KMS-11 (cell line): Measurements from ENCODE around the gene MDN1.
A peak's percentile ranks its signal among the peaks of the same experiment; 100 is the strongest.
"Not testable (repeated sequence)": the region's sequence is repeated elsewhere in the genome, so short reads cannot be mapped to it uniquely, and the experiment has no call there.

Experiments
- H2AFZ ChIP-seq: fragments of 200-600 bp; sonication (generic); 2 replicates; pipeline ENCODE4 v1.6.1; 2016; ENCODE audit warnings: antibody characterized with exemption, mixed run types, low read depth
- H3K27ac ChIP-seq: fragments of 200-600 bp; sonication (generic); 2 replicates; pipeline ENCODE4 v1.6.1; 2016; ENCODE audit warnings: mild to moderate bottlenecking, mixed run types
- H3K27me3 ChIP-seq: fragments of 200-600 bp; sonication (generic); 2 replicates; pipeline ENCODE4 v1.6.1; 2017; ENCODE audit warnings: mild to moderate bottlenecking, low read depth, mixed run types, moderate library complexity; ENCODE audit not compliant: insufficient read depth
- H3K36me3 ChIP-seq: fragments of 200-600 bp; sonication (generic); 2 replicates; pipeline ENCODE4 v1.6.1; 2017; ENCODE audit warnings: mild to moderate bottlenecking, mixed run types; ENCODE audit not compliant: insufficient read depth
- H3K4me1 ChIP-seq: fragments of 200-600 bp; sonication (generic); 2 replicates; pipeline ENCODE4 v1.6.1; 2016; ENCODE audit warnings: mild to moderate bottlenecking, low read depth, mixed run types; ENCODE audit not compliant: poor library complexity, severe bottlenecking
- H3K4me2 ChIP-seq: fragments of 200-600 bp; sonication (generic); 2 replicates; pipeline ENCODE4 v1.7.0; 2016; ENCODE audit warnings: mild to moderate bottlenecking, mixed run types
- H3K4me3 ChIP-seq: fragments of 200-600 bp; sonication (generic); IDR thresholded peaks from 2 replicates; pipeline ENCODE4 v1.6.1; 2017; ENCODE audit warnings: low read depth, low read length, mixed read lengths; ENCODE audit not compliant: insufficient read depth
- H3K79me2 ChIP-seq: fragments of 200-600 bp; sonication (generic); 2 replicates; pipeline ENCODE4 v1.6.1; 2016; ENCODE audit warnings: low read depth, mixed run types; ENCODE audit not compliant: insufficient read depth
- H3K9ac ChIP-seq: fragments of 200-600 bp; sonication (generic); 2 replicates; pipeline ENCODE4 v1.6.1; 2016; ENCODE audit warnings: mild to moderate bottlenecking, mixed run types
- H4K20me1 ChIP-seq: fragments of 200-600 bp; sonication (generic); 2 replicates; pipeline ENCODE4 v1.6.1; 2016; ENCODE audit warnings: mild to moderate bottlenecking, mixed run types; ENCODE audit not compliant: insufficient read depth
- CTCF ChIP-seq: fragments of 200-600 bp; sonication (generic); conservative IDR thresholded peaks from 2 replicates; pipeline ENCODE4 v1.6.1; 2017; ENCODE audit warnings: low read depth, mild to moderate bottlenecking, antibody characterized with exemption, low read length, moderate library complexity, mixed read lengths

The MDN1 gene

GRCh38 chr6:89826029-89826528 lies 6.5 kb upstream of the MDN1 start:
- H3K4me2 ChIP-seq: no peak overlapping the region
- H3K27ac ChIP-seq: no peak overlapping the region
- peaks cover 7% of the 10 kb centered on the region for H3K4me1 ChIP-seq
- no peaks in the 10 kb centered on the region for H4K20me1 ChIP-seq
- H3K4me3 ChIP-seq: no peak overlapping the region
- no peak for TF ChIP-seq CTCF
- peaks cover 12% of the 10 kb centered on the region for H3K79me2 ChIP-seq
- no peaks in the 10 kb centered on the region for H3K27me3 ChIP-seq
- H3K36me3 ChIP-seq: no peaks in the 10 kb centered on the region
- no peak overlapping the region for H2AFZ ChIP-seq
- H3K9ac ChIP-seq: no peak overlapping the region

GRCh38 chr6:89818977-89819335 lies 638 bp downstream of the MDN1 start:
- Histone ChIP-seq H3K4me2 (peak overlapping the region; percentile 37), H3K9ac (peak overlapping the region; percentile 87; the same call in 1 of the 2 replicates), H3K4me3 (no peak overlapping the region), H3K79me2 (peaks cover 53% of the 10 kb centered on the region), H3K4me1 (peaks cover 8% of the 10 kb centered on the region), H2AFZ (peak overlapping the region; percentile 74), H3K27ac (peak overlapping the region; percentile 85), H3K27me3 (no peaks in the 10 kb centered on the region), H3K36me3 (no peaks in the 10 kb centered on the region), H4K20me1 (no peaks in the 10 kb centered on the region)
- no peak for TF ChIP-seq CTCF

- no peak overlapping the region for H3K27ac ChIP-seq
- 0 out of 2 replicates have a peak overlapping the region, but pooled peaks have one; percentile 37 for H3K4me2 ChIP-seq
- H4K20me1 ChIP-seq: no peaks in the 10 kb centered on the region
- no peak overlapping the region for H2AFZ ChIP-seq
- H3K79me2 ChIP-seq: peaks cover 67% of the 10 kb centered on the region
- H3K36me3 ChIP-seq: no peaks in the 10 kb centered on the region
- peaks cover 8% of the 10 kb centered on the region for H3K4me1 ChIP-seq
- no peak overlapping the region for H3K4me3 ChIP-seq
- no peaks in the 10 kb centered on the region for H3K27me3 ChIP-seq
- TF ChIP-seq CTCF: no peak
- H3K9ac ChIP-seq: no peak overlapping the region
These were observed 2.1 kb downstream of the MDN1 start for GRCh38 chr6:89817481-89817880.

- not testable (repeated sequence) for H4K20me1 ChIP-seq, H3K4me3 ChIP-seq, H3K27me3 ChIP-seq, H3K27ac ChIP-seq, H2AFZ ChIP-seq, H3K36me3 ChIP-seq, H3K4me2 ChIP-seq, H3K9ac ChIP-seq
- peaks cover 95% of the 10 kb centered on the region for H3K79me2 ChIP-seq
- H3K4me1 ChIP-seq: peaks cover 16% of the 10 kb centered on the region
These were observed 6.2 kb downstream of the MDN1 start for GRCh38 chr6:89813422-89813821.

GRCh38 chr6:89807581-89807980 lies 12.0 kb downstream of the MDN1 start:
- no peaks in the 10 kb centered on the region for H3K36me3 ChIP-seq
- no peaks in the 10 kb centered on the region for H4K20me1 ChIP-seq
- TF ChIP-seq CTCF: no peak
- H2AFZ ChIP-seq: no peak overlapping the region
- peaks cover 69% of the 10 kb centered on the region for H3K79me2 ChIP-seq
- no peak overlapping the region for H3K9ac ChIP-seq
- peaks cover 8% of the 10 kb centered on the region for H3K4me1 ChIP-seq
- H3K27me3 ChIP-seq: no peaks in the 10 kb centered on the region
- no peak overlapping the region for H3K27ac ChIP-seq
- H3K4me2 ChIP-seq: no peak overlapping the region
- no peak overlapping the region for H3K4me3 ChIP-seq
